Activated CD8-positive, alpha-beta T cell treated with anti-CD3 and anti-CD28 coated beads for 36 hours (primary cell): ENCODE measurements around the gene POFUT1. TPM values are rescaled to one million over a fixed set of nuclear protein-coding genes. Genes with fewer than 3 reads are reported as not detected.
A peak's percentile ranks its signal among the peaks of the same experiment; 100 is the strongest.

Experiments used
- ATAC-seq: fragments of 200-7000 bp; cut with Tn5 transposase; one replicate; pipeline ENCODE4 v1.10.0; 2021; ENCODE audit warnings: mild to moderate bottlenecking, moderate library complexity
- CTCF ChIA-PET: fragments of 350-600 bp; sonication (Branson Sonifier 250); formaldehyde crosslinking; loops from one replicate; lab custom pipeline; 2021; ENCODE audit warnings: antibody characterized with exemption; lab: Charles Lee
- POLR2A ChIA-PET: fragments of 350-600 bp; sonication (Branson Sonifier 250); formaldehyde crosslinking; loops from one replicate; lab custom pipeline; 2021; ENCODE audit warnings: antibody characterized with exemption; lab: Charles Lee
- DNase-seq: peaks from one replicate; pipeline ENCODE4 v3.0.0-alpha.2; 2020
- H3K27ac Mint-ChIP-seq: one replicate; pipeline ENCODE4 v1.8.0; 2021; ENCODE audit warnings: mild to moderate bottlenecking, mixed read lengths
- H3K27me3 Mint-ChIP-seq: one replicate; pipeline ENCODE4 v1.8.0; 2021; ENCODE audit warnings: mixed read lengths
- H3K36me3 Mint-ChIP-seq: one replicate; pipeline ENCODE4 v1.8.0; 2021; ENCODE audit warnings: low read depth, mixed read lengths
- H3K4me1 Mint-ChIP-seq: one replicate; pipeline ENCODE4 v1.8.0; 2021; ENCODE audit warnings: low read depth, mixed read lengths
- H3K4me3 Mint-ChIP-seq: one replicate; pipeline ENCODE4 v1.8.0; 2021; ENCODE audit warnings: mild to moderate bottlenecking, moderate library complexity, mixed read lengths
- H3K9me3 Mint-ChIP-seq: one replicate; pipeline ENCODE4 v1.8.0; 2021; ENCODE audit warnings: mixed read lengths
- intact Hi-C: fragments of 100-400 bp; cut with micrococcal nuclease; formaldehyde crosslinking; loops from one replicate; pipeline ENCODE4 v1.10.0; 2022
- total RNA-seq, 2 experiments: library from RNA; stranded (reverse); gene quantifications; one replicate each; pipeline ENCODE4 v1.2.3, GENCODE V29; 2021
- TF ChIP-seq, protein P1 (sequence below): fragments of 200-600 bp; IDR thresholded peaks from one replicate; pipeline ENCODE4 v1.8.0; 2022; ENCODE audit warnings: antibody characterized with exemption, mild to moderate bottlenecking

Gene POFUT1
- total RNA-seq, 2 experiments from 2014 or later, result 43.7 to 46.2 TPM

DNA sequence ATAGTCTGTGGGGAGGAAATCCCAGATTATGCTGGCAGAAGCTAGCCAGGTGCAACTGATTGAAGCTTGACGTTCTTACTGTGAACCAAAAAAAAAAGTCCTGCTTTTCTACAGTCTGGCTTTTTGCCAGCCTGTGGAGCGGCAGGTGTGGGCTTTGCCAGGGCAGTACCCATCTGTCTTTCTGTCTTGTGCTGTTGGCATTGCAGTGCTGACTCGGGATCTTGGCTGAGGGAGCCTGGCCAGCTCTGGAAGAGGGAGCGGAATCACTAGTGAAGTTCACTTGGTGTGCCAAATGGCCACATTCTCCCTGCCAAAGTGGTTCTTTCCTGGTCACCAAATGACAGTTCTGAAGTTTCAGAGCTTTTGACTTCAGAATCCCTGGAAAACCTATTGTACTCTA, 74.8 kb downstream of the POFUT1 start:
- intact Hi-C loops, result no loop called here
- CTCF ChIA-PET, result no interaction called here
- POLR2A ChIA-PET, result interaction anchor here (0.7 to 1.9 kb wide), 4 partner anchors 9 to 77 kb away, joined by 3 to 10 read pairs (median 4); no protein-coding TSS in a partner anchor
- DNase-seq (no peak), ATAC-seq (no peak)
- TF ChIP-seq, protein P1, sequence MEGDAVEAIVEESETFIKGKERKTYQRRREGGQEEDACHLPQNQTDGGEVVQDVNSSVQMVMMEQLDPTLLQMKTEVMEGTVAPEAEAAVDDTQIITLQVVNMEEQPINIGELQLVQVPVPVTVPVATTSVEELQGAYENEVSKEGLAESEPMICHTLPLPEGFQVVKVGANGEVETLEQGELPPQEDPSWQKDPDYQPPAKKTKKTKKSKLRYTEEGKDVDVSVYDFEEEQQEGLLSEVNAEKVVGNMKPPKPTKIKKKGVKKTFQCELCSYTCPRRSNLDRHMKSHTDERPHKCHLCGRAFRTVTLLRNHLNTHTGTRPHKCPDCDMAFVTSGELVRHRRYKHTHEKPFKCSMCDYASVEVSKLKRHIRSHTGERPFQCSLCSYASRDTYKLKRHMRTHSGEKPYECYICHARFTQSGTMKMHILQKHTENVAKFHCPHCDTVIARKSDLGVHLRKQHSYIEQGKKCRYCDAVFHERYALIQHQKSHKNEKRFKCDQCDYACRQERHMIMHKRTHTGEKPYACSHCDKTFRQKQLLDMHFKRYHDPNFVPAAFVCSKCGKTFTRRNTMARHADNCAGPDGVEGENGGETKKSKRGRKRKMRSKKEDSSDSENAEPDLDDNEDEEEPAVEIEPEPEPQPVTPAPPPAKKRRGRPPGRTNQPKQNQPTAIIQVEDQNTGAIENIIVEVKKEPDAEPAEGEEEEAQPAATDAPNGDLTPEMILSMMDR, result no peak
- no peaks in the 10 kb centered on the region for H3K27me3 Mint-ChIP-seq
- H3K9me3 Mint-ChIP-seq, result no peaks in the 10 kb centered on the region
- H3K4me3 Mint-ChIP-seq, result no peak overlapping the region
- H3K4me1 Mint-ChIP-seq, result peaks cover 74% of the 10 kb centered on the region
- H3K36me3 Mint-ChIP-seq, result peaks cover 46% of the 10 kb centered on the region
- H3K27ac Mint-ChIP-seq, result peak overlapping the region; percentile 84

DNA sequence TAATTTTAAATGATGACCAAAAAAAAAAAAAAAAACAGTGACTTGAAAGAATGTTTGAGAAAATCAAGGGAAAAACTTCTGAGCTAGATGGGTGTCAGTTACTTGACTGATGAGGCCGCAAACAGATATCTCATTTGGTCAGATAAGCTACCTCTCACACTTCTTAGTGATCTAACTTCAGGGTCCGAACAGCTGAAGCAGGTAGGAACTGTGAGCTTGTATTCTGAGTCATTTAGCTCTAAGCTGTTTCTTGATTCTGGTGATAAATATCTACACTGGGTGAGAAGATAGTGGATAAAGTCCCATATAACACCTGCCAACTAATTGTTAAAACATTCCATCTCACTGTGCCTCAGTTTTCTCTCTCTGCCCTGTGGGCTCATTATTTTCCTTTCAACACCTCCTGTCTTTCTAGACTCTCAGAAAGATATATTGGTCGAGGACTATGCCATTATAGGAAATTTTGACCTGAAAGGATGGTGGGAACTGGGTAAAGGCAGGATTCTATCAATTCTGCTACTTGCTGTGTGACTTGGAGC, 77.5 kb downstream of the POFUT1 start:
- peak; percentile 47 for ATAC-seq
- Mint-ChIP-seq H3K4me1 (peaks cover 73% of the 10 kb centered on the region), H3K4me3 (peak overlapping the region; percentile 22), H3K27me3 (no peaks in the 10 kb centered on the region), H3K9me3 (no peaks in the 10 kb centered on the region), H3K36me3 (peaks cover 48% of the 10 kb centered on the region), H3K27ac (peak overlapping the region; percentile 93)
- ChIA-PET CTCF (interaction anchor here (1.0 to 1.5 kb wide), 6 partner anchors 9 to 90 kb away, joined by 3 to 5 read pairs (median 4); no protein-coding TSS in a partner anchor), POLR2A (interaction anchor here (0.7 to 2.7 kb wide), 14 partner anchors 10 to 109 kb away, joined by 3 to 16 read pairs (median 5); partner anchors contain the start of gene ASXL1)
- TF ChIP-seq, protein P1, result no peak
- peak; percentile 16 for DNase-seq
- intact Hi-C loops, result loop anchor here (5.0 kb wide), 3 partner anchors 33 to 78 kb away; partner anchors contain the start of genes PLAGL2 and POFUT1

- Mint-ChIP-seq H3K4me3 (peak overlapping the region; percentile 61), H3K27me3 (no peaks in the 10 kb centered on the region), H3K27ac (peak overlapping the region; percentile 93), H3K9me3 (peaks cover 1% of the 10 kb centered on the region), H3K36me3 (peaks cover 48% of the 10 kb centered on the region), H3K4me1 (peaks cover 75% of the 10 kb centered on the region)
- TF ChIP-seq, protein P1, result no peak
- POLR2A ChIA-PET, result interaction anchor here (0.8 to 2.7 kb wide), 16 partner anchors 9 to 109 kb away, joined by 3 to 16 read pairs (median 5); partner anchors contain the start of genes ASXL1 and KIF3B
- CTCF ChIA-PET, result interaction anchor here (0.8 to 1.5 kb wide), 9 partner anchors 9 to 91 kb away, joined by 3 to 5 read pairs (median 3); partner anchors contain the start of gene KIF3B
- intact Hi-C loops, result loop anchor here (5.0 kb wide), 3 partner anchors 33 to 78 kb away; partner anchors contain the start of genes PLAGL2 and POFUT1
- DNase-seq (peak; percentile 79), ATAC-seq (peak; percentile 89)
Observed at GRCh38 chr20:32285621-32286371, 78.1 kb downstream of the POFUT1 start.

DNA sequence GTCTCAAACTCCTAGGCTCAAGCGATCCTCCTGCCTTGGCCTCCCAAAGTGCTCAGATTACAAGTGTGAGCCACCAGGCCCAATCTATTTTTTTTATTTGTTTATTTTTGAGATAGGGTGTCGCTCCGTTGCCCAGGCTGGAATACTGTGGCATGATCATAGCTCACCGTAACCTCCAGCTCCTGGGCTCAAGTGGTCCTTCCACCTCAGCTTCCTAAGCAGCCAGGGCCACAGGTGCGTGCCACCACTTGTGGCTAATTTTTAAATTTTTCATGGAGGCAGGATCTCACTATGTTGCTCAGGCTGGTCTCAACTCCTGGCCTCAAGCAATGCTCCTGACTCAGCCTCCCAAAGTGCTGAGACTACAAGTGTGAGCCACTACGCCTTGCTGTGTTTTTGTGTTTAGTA, 79.6 kb downstream of the POFUT1 start:
- intact Hi-C loops, result loop anchor here (5.0 kb wide), 3 partner anchors 35 to 80 kb away; partner anchors contain the start of genes PLAGL2 and POFUT1
- ChIA-PET CTCF (interaction anchor here (0.8 kb wide), 1 partner anchor 83 kb away, joined by 3 read pairs; no protein-coding TSS in a partner anchor), POLR2A (interaction anchor here (1.1 to 2.7 kb wide), 3 partner anchors 10 to 83 kb away, joined by 3 to 16 read pairs (median 6); partner anchors contain the start of gene KIF3B)
- Mint-ChIP-seq H3K27me3 (no peaks in the 10 kb centered on the region), H3K4me3 (no peak overlapping the region), H3K27ac (peak overlapping the region; percentile 93), H3K36me3 (peaks cover 37% of the 10 kb centered on the region), H3K4me1 (peaks cover 65% of the 10 kb centered on the region), H3K9me3 (peaks cover 1% of the 10 kb centered on the region)
- DNase-seq (no peak), ATAC-seq (no peak)
- TF ChIP-seq, protein P1, result no peak

Other genes with a start within 250 kb of the POFUT1 start
- not detected for gene XKR7, start 239.7 kb upstream of the POFUT1 start, total RNA-seq
- gene CCM2L, start 197.4 kb upstream of the POFUT1 start, total RNA-seq, result not detected
- gene HCK, start 155.6 kb upstream of the POFUT1 start, total RNA-seq, result not detected
- 10 to 100 TPM; 36.5 to 39.5 TPM for gene TM9SF4, start 98.2 kb upstream of the POFUT1 start, total RNA-seq
- gene PLAGL2, start 137 bp upstream of the POFUT1 start, total RNA-seq, result 10 to 100 TPM; 70.6 to 71.5 TPM
- 10 to 100 TPM; 25.4 to 25.7 TPM for gene KIF3B, start 69.8 kb downstream of the POFUT1 start, total RNA-seq
- 100 to 1,000 TPM; 129 to 137 TPM for gene ASXL1, start 150.5 kb downstream of the POFUT1 start, total RNA-seq